ENCODE measurements around the gene KRTAP3-3. TPM values are rescaled to one million over a fixed set of nuclear protein-coding genes. Genes with fewer than 3 reads are reported as not detected.

KRTAP3-3 gene
- total RNA-seq, 4 donors from 2014 or later = not detected

DNA sequence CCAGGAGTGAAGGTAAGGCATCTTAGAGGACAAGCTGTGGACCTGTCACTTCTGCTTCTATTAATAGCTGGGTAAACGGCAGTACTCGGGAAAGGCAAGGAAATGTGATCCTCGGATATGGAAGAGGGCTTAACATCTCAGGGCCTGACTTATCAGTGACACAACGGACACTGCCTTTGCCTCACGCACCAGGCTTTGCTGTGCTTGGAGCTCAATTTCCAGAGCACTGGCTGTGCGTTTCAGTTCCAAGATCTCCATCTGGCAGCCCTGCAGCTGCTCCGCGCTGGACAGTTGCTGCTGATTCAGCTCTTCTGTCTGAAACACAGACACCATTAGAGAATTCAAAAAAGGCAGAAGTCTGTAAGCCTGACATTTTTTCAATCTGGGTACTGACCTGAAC, 13.4 kb downstream of the KRTAP3-3 start:
- Histone ChIP-seq H3K4me3 (no peak overlapping the region), H3K4me1 (peaks cover 0 to 5% of the 10 kb centered on the region in 2 donors), H3K9me3 (no peaks in the 10 kb centered on the region), H3K27ac (peak overlapping the region in 1 of 4 donors; percentile 58), H3K27me3 (no peaks in the 10 kb centered on the region), H3K36me3 (no peaks in the 10 kb centered on the region)
- in situ Hi-C loops (cut with MboI; ENCODE audit: low sequenced_read_pairs in 4 of 4) (no loop called here), intact Hi-C loops (cut with DNase I; ENCODE audit: low total_unique reads) (loop anchor here (2.0 kb wide), 2 partner anchors 28 to 70 kb away; no protein-coding TSS in a partner anchor)
- DNase-seq (peak; percentile 19 to 25), ATAC-seq (peak; percentile 73 to 95)
- no peak for TF ChIP-seq POLR2A (IDR thresholded peaks at IDR 0.05)

DNA sequence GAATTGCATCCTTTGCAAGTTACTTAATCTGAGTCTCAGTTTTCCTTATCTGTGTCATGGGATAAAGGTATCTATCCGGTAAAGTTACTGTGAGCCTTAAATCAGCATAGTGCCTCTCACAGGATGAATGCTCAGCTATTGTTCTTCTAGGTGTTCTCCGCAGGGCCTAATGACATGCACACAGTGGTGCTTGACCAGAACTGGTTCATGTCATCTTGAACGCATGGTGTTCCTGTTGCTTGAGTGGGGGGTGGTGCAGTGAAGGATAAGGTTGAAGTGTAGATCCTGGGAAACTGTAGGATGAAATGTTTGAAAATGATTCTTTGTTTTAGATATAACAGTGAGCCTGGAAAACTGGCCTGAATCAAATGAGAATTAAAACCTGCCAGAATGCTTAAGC, 13.8 kb downstream of the KRTAP3-3 start:
- no peak for DNase-seq
- no peak for ATAC-seq
- intact Hi-C loops (cut with DNase I; ENCODE audit: low total_unique reads) = loop anchor here (2.0 kb wide), 2 partner anchors 27 to 69 kb away; no protein-coding TSS in a partner anchor
- Histone ChIP-seq H3K9me3 (no peaks in the 10 kb centered on the region), H3K27ac (no peak overlapping the region), H3K36me3 (no peaks in the 10 kb centered on the region), H3K4me3 (no peak overlapping the region), H3K4me1 (peaks cover 0 to 5% of the 10 kb centered on the region in 2 donors), H3K27me3 (no peaks in the 10 kb centered on the region)
- in situ Hi-C loops (cut with MboI; ENCODE audit: low sequenced_read_pairs in 4 of 4) = no loop called here
- TF ChIP-seq POLR2A (IDR thresholded peaks at IDR 0.05) = no peak

DNA sequence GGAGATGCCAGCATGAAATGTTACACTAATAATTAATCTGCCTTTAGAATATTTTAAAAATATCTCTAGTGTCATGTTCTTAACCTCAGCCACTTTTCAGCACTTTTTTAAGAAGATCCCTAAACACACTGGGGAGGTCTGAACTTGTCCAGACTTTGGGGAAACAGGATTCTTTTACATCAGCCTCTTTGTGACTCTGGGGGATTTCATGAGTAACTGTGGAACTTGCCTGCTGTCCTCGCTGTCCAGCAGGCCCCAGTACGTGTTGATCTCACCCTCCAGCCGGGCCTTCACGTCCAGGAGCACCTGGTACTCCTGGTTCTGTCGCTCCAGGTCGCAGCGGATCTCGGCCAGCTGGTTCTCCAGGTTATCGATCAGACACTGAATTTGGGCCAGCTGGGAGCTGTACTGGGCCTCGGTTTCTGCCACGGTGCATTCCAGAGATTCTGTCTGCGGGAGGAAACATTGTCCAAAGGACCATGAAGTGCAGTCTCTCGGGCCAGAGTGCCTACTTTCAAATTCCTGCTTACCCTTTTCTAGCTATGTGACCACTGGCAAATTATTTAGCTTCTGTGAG, 15.3 kb downstream of the KRTAP3-3 start:
- no peak overlapping the region for H3K27ac ChIP-seq
- H3K4me1 ChIP-seq = peaks cover 0 to 5% of the 10 kb centered on the region in 2 donors
- in situ Hi-C loops (cut with MboI; ENCODE audit: low sequenced_read_pairs in 4 of 4) = no loop called here
- no peak for TF ChIP-seq POLR2A (IDR thresholded peaks at IDR 0.05)
- TF ChIP-seq, protein P1, sequence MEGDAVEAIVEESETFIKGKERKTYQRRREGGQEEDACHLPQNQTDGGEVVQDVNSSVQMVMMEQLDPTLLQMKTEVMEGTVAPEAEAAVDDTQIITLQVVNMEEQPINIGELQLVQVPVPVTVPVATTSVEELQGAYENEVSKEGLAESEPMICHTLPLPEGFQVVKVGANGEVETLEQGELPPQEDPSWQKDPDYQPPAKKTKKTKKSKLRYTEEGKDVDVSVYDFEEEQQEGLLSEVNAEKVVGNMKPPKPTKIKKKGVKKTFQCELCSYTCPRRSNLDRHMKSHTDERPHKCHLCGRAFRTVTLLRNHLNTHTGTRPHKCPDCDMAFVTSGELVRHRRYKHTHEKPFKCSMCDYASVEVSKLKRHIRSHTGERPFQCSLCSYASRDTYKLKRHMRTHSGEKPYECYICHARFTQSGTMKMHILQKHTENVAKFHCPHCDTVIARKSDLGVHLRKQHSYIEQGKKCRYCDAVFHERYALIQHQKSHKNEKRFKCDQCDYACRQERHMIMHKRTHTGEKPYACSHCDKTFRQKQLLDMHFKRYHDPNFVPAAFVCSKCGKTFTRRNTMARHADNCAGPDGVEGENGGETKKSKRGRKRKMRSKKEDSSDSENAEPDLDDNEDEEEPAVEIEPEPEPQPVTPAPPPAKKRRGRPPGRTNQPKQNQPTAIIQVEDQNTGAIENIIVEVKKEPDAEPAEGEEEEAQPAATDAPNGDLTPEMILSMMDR (IDR thresholded peaks at IDR 0.05 in 4 of 5, conservative IDR thresholded peaks at IDR 0.05 in 1 of 5) = no peak
- no peaks in the 10 kb centered on the region for H3K9me3 ChIP-seq
- H3K27me3 ChIP-seq = no peaks in the 10 kb centered on the region
- intact Hi-C loops (cut with DNase I; ENCODE audit: low total_unique reads) = no loop called here
- no peaks in the 10 kb centered on the region for H3K36me3 ChIP-seq
- ATAC-seq = no peak
- H3K4me3 ChIP-seq = no peak overlapping the region
- no peak for DNase-seq

DNA sequence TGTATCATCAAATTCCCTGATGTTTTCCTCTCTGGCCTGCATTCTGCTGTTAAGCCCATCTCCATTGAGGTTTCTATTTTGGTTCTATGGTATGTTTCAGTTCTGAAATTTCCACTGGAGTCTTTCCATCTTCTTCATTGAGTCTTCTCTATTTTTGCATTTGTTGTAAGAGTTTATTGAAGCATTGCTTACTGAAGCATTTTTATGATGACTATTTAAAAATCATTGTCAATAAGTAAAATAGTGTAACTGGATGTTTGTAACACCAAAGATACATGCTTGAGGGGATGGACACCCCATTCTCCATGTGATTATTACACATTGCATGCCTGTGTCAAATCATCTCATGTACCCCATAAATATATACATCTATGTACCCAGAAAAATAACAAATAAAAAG, 18.4 kb downstream of the KRTAP3-3 start:
- H3K4me1 ChIP-seq = no peaks in the 10 kb centered on the region
- no peaks in the 10 kb centered on the region for H3K27me3 ChIP-seq
- TF ChIP-seq, protein P1 (IDR thresholded peaks at IDR 0.05 in 4 of 5, conservative IDR thresholded peaks at IDR 0.05 in 1 of 5) = no peak
- no peak for TF ChIP-seq POLR2A (IDR thresholded peaks at IDR 0.05)
- H3K36me3 ChIP-seq = no peaks in the 10 kb centered on the region
- no peak overlapping the region for H3K4me3 ChIP-seq
- ATAC-seq = no peak
- in situ Hi-C loops (cut with MboI; ENCODE audit: low sequenced_read_pairs in 4 of 4) = no loop called here
- H3K9me3 ChIP-seq = no peaks in the 10 kb centered on the region
- no peak overlapping the region for H3K27ac ChIP-seq
- no peak for DNase-seq
- intact Hi-C loops (cut with DNase I; ENCODE audit: low total_unique reads) = no loop called here

DNA sequence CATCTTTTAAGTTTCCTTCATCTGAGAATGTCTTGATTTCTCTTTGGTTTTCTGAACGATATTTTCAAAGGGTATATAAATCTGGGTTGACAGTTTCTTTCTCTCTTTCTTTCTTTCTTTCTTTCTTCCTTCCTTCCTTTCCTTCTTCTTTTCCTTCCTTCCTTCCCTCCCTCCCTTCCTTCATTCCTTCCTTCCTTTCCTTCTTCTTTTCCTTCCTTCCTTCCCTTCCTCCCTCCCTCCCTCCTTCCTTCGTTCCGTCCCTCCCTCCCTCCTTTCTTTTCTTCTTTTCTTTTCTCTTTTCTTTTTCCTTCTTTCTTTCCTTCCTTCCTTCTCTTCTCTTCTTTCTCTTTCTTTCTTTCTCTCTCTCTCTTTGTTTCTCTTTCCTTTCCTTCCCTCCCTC, 19.6 kb downstream of the KRTAP3-3 start:
- ATAC-seq (no peak), DNase-seq (no peak)
- no peaks in the 10 kb centered on the region for H3K4me1 ChIP-seq
- in situ Hi-C loops (cut with MboI; ENCODE audit: low sequenced_read_pairs in 4 of 4) (loop anchor here in 2 of 4 donors (25.0 kb wide), 2 partner anchors 88 to 112 kb away; partner anchors contain the start of genes KRT12 (in 1 of the 2), KRTAP2-2 (in 1 of the 2), KRTAP2-3 (in 1 of the 2) and KRTAP2-4 (in 1 of the 2)), intact Hi-C loops (cut with DNase I; ENCODE audit: low total_unique reads) (no loop called here)
- no peak for TF ChIP-seq POLR2A (IDR thresholded peaks at IDR 0.05)
- TF ChIP-seq, protein P1 (IDR thresholded peaks at IDR 0.05 in 4 of 5, conservative IDR thresholded peaks at IDR 0.05 in 1 of 5) = no peak
- no peak overlapping the region for H3K4me3 ChIP-seq
- H3K27me3 ChIP-seq = no peaks in the 10 kb centered on the region
- no peaks in the 10 kb centered on the region for H3K9me3 ChIP-seq
- H3K36me3 ChIP-seq = no peaks in the 10 kb centered on the region
- H3K27ac ChIP-seq = no peak overlapping the region

All from gastrocnemius medialis (tissue), 4 donors.